H1 (cell line): ENCODE measurements around the gene B3GALT6. TPM values are rescaled to one million over a fixed set of nuclear protein-coding genes. Genes with fewer than 3 reads are reported as not detected.

Experiments used
- CTCF ChIA-PET: fragments of 300-600 bp; sonication (Branson Sonifier 250); formaldehyde crosslinking; loops from one replicate; lab custom pipeline; 2021; ENCODE audit not compliant: partially characterized antibody; lab: Charles Lee
- POLR2A ChIA-PET: fragments of 300-600 bp; sonication (Branson Sonifier 250); formaldehyde crosslinking; loops from one replicate; lab custom pipeline; 2021; ENCODE audit warnings: inconsistent platforms; ENCODE audit not compliant: partially characterized antibody; lab: Charles Lee
- DNase-seq, 2 experiments: peaks; one replicate each; pipeline versions ENCODE4 v3.0.0 to v3.0.0-alpha.2; 2010 to 2022; ENCODE audit warnings: low spot score in 2 of 2, low read depth in 1 of 2, mixed read lengths in 1 of 2
- FAIRE-seq: peaks from 2 replicates; lab custom pipeline; 2011; peaks lifted over from hg19 to GRCh38; lab: Jason Lieb, UNC
- H2AFZ ChIP-seq: 2 replicates; pipeline ENCODE4 v1.8.1; 2012; ENCODE audit warnings: low read length, inconsistent platforms
- H2AK5ac ChIP-seq: 2 replicates; pipeline ENCODE4 v1.6.1; 2013; ENCODE audit warnings: low read depth, low read length
- H2BK120ac ChIP-seq: replicated peaks from 2 replicates; pipeline ENCODE3; 2013; ENCODE audit warnings: low read depth, low read length, inconsistent platforms
- H2BK12ac ChIP-seq: 2 replicates; pipeline ENCODE4 v1.6.1; 2013; ENCODE audit warnings: low read depth, low read length
- H2BK15ac ChIP-seq: 2 replicates; pipeline ENCODE4 v1.6.1; 2013; ENCODE audit warnings: low read length
- H2BK20ac ChIP-seq: 2 replicates; pipeline ENCODE4 v1.6.1; 2013; ENCODE audit warnings: low read length
- H2BK5ac ChIP-seq: 2 replicates; pipeline ENCODE4 v1.6.1; 2013; ENCODE audit warnings: low read depth, low read length
- H3K14ac ChIP-seq: 2 replicates; pipeline ENCODE4 v1.6.1; 2013; ENCODE audit warnings: inconsistent platforms; ENCODE audit not compliant: insufficient read length
- H3K18ac ChIP-seq: 2 replicates; pipeline ENCODE4 v1.6.1; 2013; ENCODE audit warnings: low read length; ENCODE audit errors: extremely low read depth
- H3K23ac ChIP-seq: 2 replicates; pipeline ENCODE4 v1.6.1; 2013; ENCODE audit warnings: inconsistent platforms; ENCODE audit not compliant: insufficient read length
- H3K23me2 ChIP-seq: 2 replicates; pipeline ENCODE4 v1.6.1; 2013; ENCODE audit warnings: low read depth, low read length
- H3K27ac ChIP-seq: 2 replicates; pipeline ENCODE4 v1.6.1; 2011; ENCODE audit warnings: low read depth, low read length, inconsistent platforms
- H3K27me3 ChIP-seq, 4 experiments: replicated peaks in 1 of 4; 1 replicate in 1 of 4; 2 replicates in 3 of 4; pipeline versions ENCODE4 v1.6.1 to v1.8.1; 2011 to 2013; ENCODE audit warnings: low read length in 3 of 4, mild to moderate bottlenecking in 3 of 4, inconsistent platforms in 2 of 4, mixed read lengths in 2 of 4, moderate library complexity in 1 of 4; ENCODE audit not compliant: control insufficient read depth in 3 of 4, insufficient read depth in 3 of 4; ENCODE audit errors: extremely low read depth in 1 of 4
- H3K36me3 ChIP-seq, 4 experiments: 2 replicates each; pipeline versions ENCODE4 v1.6.1 to v1.8.1; 2011 to 2013; ENCODE audit warnings: mild to moderate bottlenecking in 4 of 4, low read length in 3 of 4, moderate library complexity in 2 of 4, control low read depth in 1 of 4, inconsistent platforms in 1 of 4; ENCODE audit not compliant: insufficient read depth in 4 of 4, control insufficient read depth in 2 of 4
- H3K4ac ChIP-seq: replicated peaks from 2 replicates; pipeline ENCODE3; 2013; ENCODE audit warnings: low read length, low read depth, mixed read lengths, inconsistent platforms; ENCODE audit not compliant: insufficient read length
- H3K4me1 ChIP-seq, 4 experiments: replicated peaks in 1 of 4; 1 replicate in 1 of 4; 2 replicates in 3 of 4; pipeline versions ENCODE4 v1.6.1 to v1.8.1; 2011 to 2013; ENCODE audit warnings: low read length in 3 of 4, inconsistent platforms in 2 of 4, mixed read lengths in 1 of 4; ENCODE audit not compliant: insufficient read depth in 4 of 4, control insufficient read depth in 3 of 4
- H3K4me2 ChIP-seq, 2 experiments: 2 replicates each; pipeline versions ENCODE4 v1.6.1 to v1.8.1; 2011 to 2013; ENCODE audit warnings: low read depth in 2 of 2, low read length in 2 of 2, control low read depth in 1 of 2, inconsistent platforms in 1 of 2, mild to moderate bottlenecking in 1 of 2; ENCODE audit not compliant: insufficient read depth in 1 of 2
- H3K4me3 ChIP-seq, 4 experiments: fragments of 200-600, 300-600 bp in 1 of 4; sonication (generic), shearing (Covaris generic), sonication (Bioruptor Twin) in 1 of 4; 2 replicates each; pipeline versions ENCODE4 v1.5.1 to v1.8.1; 2011 to 2016; ENCODE audit warnings: low read length in 4 of 4, low read depth in 3 of 4, control low read depth in 2 of 4, inconsistent platforms in 2 of 4, mild to moderate bottlenecking in 2 of 4, mixed read lengths in 1 of 4, moderate library complexity in 1 of 4; ENCODE audit not compliant: insufficient read depth in 2 of 4; ENCODE audit errors: extremely low read depth in 1 of 4
- H3K56ac ChIP-seq: replicated peaks from 2 replicates; pipeline ENCODE3; 2013; ENCODE audit warnings: low read depth, mild to moderate bottlenecking, mixed read lengths, low read length, inconsistent platforms; ENCODE audit not compliant: insufficient read length
- H3K79me1 ChIP-seq: 2 replicates; pipeline ENCODE4 v1.6.1; 2013; ENCODE audit warnings: low read depth, low read length, control low read depth
- H3K79me2 ChIP-seq, 2 experiments: 2 replicates each; pipeline versions ENCODE4 v1.6.1 to v1.8.1; 2012 to 2013; ENCODE audit warnings: low read length in 2 of 2, mild to moderate bottlenecking in 2 of 2, inconsistent platforms in 1 of 2; ENCODE audit not compliant: insufficient read depth in 2 of 2, control insufficient read depth in 1 of 2
- H3K9ac ChIP-seq, 4 experiments: replicated peaks in 1 of 4; 1 replicate in 1 of 4; 2 replicates in 3 of 4; pipeline versions ENCODE4 v1.6.1 to v1.8.1; 2011 to 2013; ENCODE audit warnings: low read depth in 3 of 4, low read length in 3 of 4, control low read depth in 2 of 4, mild to moderate bottlenecking in 2 of 4, moderate library complexity in 2 of 4, inconsistent platforms in 1 of 4; ENCODE audit errors: extremely low read depth in 1 of 4
- H3K9me3 ChIP-seq, 2 experiments: 2 replicates each; pipeline versions ENCODE4 v1.6.1 to v1.8.1; 2012 to 2013; ENCODE audit warnings: mild to moderate bottlenecking in 2 of 2, moderate library complexity in 2 of 2, control low read depth in 1 of 2, inconsistent platforms in 1 of 2, low read depth in 1 of 2, low read length in 1 of 2, mixed read lengths in 1 of 2; ENCODE audit not compliant: insufficient read depth in 2 of 2
- H4K20me1 ChIP-seq, 2 experiments: replicated peaks in 1 of 2; 2 replicates each; pipeline versions ENCODE3 to v1.8.1; 2011 to 2013; ENCODE audit warnings: inconsistent platforms in 2 of 2, low read length in 2 of 2, mild to moderate bottlenecking in 1 of 2; ENCODE audit not compliant: insufficient read depth in 2 of 2, control insufficient read depth in 1 of 2
- H4K5ac ChIP-seq: 2 replicates; pipeline ENCODE4 v1.6.1; 2013; ENCODE audit warnings: low read length, low read depth, mixed read lengths, inconsistent platforms; ENCODE audit not compliant: insufficient read length
- H4K8ac ChIP-seq: 2 replicates; pipeline ENCODE4 v1.8.0; 2013; ENCODE audit warnings: mild to moderate bottlenecking, moderate library complexity, low read length, inconsistent platforms; ENCODE audit not compliant: insufficient read depth; ENCODE audit errors: extremely low read depth
- H4K91ac ChIP-seq: replicated peaks from 2 replicates; pipeline ENCODE3; 2013; ENCODE audit warnings: low read length, mixed read lengths, inconsistent platforms; ENCODE audit not compliant: insufficient read length
- BCL11A ChIP-seq, 2 experiments: IDR thresholded peaks; one replicate each; pipeline ENCODE4 v1.6.1; 2011; ENCODE audit warnings: low read depth in 2 of 2, low read length in 2 of 2, mild to moderate bottlenecking in 2 of 2
- E2F6 ChIP-seq: IDR thresholded peaks from 2 replicates; pipeline ENCODE4 v1.6.1; 2012; ENCODE audit warnings: inconsistent platforms
- FOSL1 ChIP-seq: IDR thresholded peaks from 2 replicates; pipeline ENCODE4 v1.6.1; 2011; ENCODE audit warnings: mild to moderate bottlenecking, low read depth, low read length, moderate library complexity; ENCODE audit not compliant: insufficient read depth
- GABPA ChIP-seq: IDR thresholded peaks from 2 replicates; pipeline ENCODE4 v1.6.1; 2011; ENCODE audit warnings: mild to moderate bottlenecking, low read length, moderate library complexity, borderline replicate concordance; ENCODE audit not compliant: insufficient read depth
- JUND ChIP-seq: IDR thresholded peaks from 2 replicates; pipeline ENCODE4 v1.6.1; 2011; ENCODE audit warnings: mild to moderate bottlenecking, improper control_type of control experiment, low read length
- RXRA ChIP-seq: IDR thresholded peaks from 2 replicates; pipeline ENCODE4 v1.6.1; 2011; ENCODE audit warnings: low read depth, mild to moderate bottlenecking, low read length, moderate library complexity; ENCODE audit not compliant: insufficient read depth
- SAP30 ChIP-seq: fragments of 300-600 bp; sonication (generic); IDR thresholded peaks from 2 replicates; pipeline ENCODE4 v1.7.1; 2012; ENCODE audit warnings: low read length, moderate library complexity, mild to moderate bottlenecking, inconsistent platforms; ENCODE audit not compliant: insufficient read depth, insufficient replicate concordance
- TAF1 ChIP-seq: IDR thresholded peaks from 2 replicates; pipeline ENCODE4 v1.6.1; 2011; ENCODE audit warnings: mild to moderate bottlenecking, low read depth, low read length
- TCF12 ChIP-seq: IDR thresholded peaks from 2 replicates; pipeline ENCODE4 v1.6.1; 2011; ENCODE audit warnings: low read depth, mild to moderate bottlenecking, low read length
- TEAD4 ChIP-seq: IDR thresholded peaks from 2 replicates; pipeline ENCODE4 v1.6.1; 2012; ENCODE audit warnings: low read depth, low read length, inconsistent platforms, mixed read lengths
- WGBS, 2 experiments: shearing (Covaris generic) in 1 of 2; methylation state at CpG; one replicate each; pipeline versions ENCODE4 v1.1.6 to v1.1.7; 2013 to 2015; ENCODE audit warnings: low lambda C conversion rate in 2 of 2, mixed read lengths in 2 of 2, inconsistent platforms in 1 of 2, low coverage in 1 of 2, missing lambda C conversion rate in 1 of 2; ENCODE audit not compliant: insufficient replicate concordance in 2 of 2, insufficient coverage in 1 of 2, insufficient read length in 1 of 2; ENCODE audit errors: extremely low coverage in 1 of 2, missing lambda C conversion rate in 1 of 2; 5-methylcytosine and 5-hydroxymethylcytosine counted together
- polyA plus RNA-seq, 7 experiments: library from polyadenylated mRNA; depleted of rRNA in 3 of 7; stranded (reverse) in 5 of 7; unstranded in 2 of 7; fragments of >200 nt in 5 of 7; fragments of 200-250 nt in 2 of 7; gene quantifications; 1 replicate in 5 of 7; 2 replicates in 1 of 7; 4 replicates in 1 of 7; pipeline versions ENCODE4 v1.2.1 to v1.2.3, GENCODE V29; 2011 to 2013; ENCODE audit warnings: missing spikeins in 2 of 7, mixed read lengths in 2 of 7
- total RNA-seq: library from RNA; stranded (reverse); fragmentation: NEBNext Ultra II Directional; extraction: Animal tissue kit (Norgen Biotek cat#: 25700); gene quantifications from 2 replicates; pipeline ENCODE4 v1.2.1, GENCODE V29; 2021

The B3GALT6 gene
- total and polyA plus RNA-seq, 2 of the 8 experiments (the other 6 are each of a cell fraction or from before 2014, with no cell fraction given) = 18.4 to 20.4 TPM

- Histone ChIP-seq H3K23me2 (no peaks in the 10 kb centered on the region), H3K4ac (no peak overlapping the region), H3K23ac (no peak overlapping the region), H4K5ac (no peak overlapping the region), H2BK15ac (no peak overlapping the region), H2BK120ac (no peak overlapping the region), H3K27ac (no peak overlapping the region), H4K8ac (no peak overlapping the region), H4K20me1 (peaks cover 0 to 3% of the 10 kb centered on the region in 2 experiments), H2BK5ac (no peak overlapping the region), H3K14ac (no peak overlapping the region), H3K4me1 (no peaks in the 10 kb centered on the region; a peak in 1 of 7 replicates), H3K27me3 (no peaks in the 10 kb centered on the region), H3K4me3 (no peak overlapping the region), H3K4me2 (no peak overlapping the region), H2BK20ac (no peak overlapping the region), H2BK12ac (no peak overlapping the region), H3K56ac (no peak overlapping the region), H3K36me3 (no peaks in the 10 kb centered on the region), H3K79me1 (no peaks in the 10 kb centered on the region), H2AK5ac (no peak overlapping the region), H3K18ac (no peak overlapping the region), H2AFZ (no peak overlapping the region), H4K91ac (no peak overlapping the region), H3K9ac (no peak overlapping the region), H3K79me2 (no peaks in the 10 kb centered on the region), H3K9me3 (0 out of 4 replicates have a peak, but pooled peaks cover 0 to 2% of the 10 kb centered on the region in 2 experiments)
- POLR2A ChIA-PET = interaction anchor here (0.7 kb wide), 1 partner anchor 23 kb away, joined by 4 read pairs; no protein-coding TSS in a partner anchor
- TF ChIP-seq FOSL1 (no peak), TCF12 (no peak), TAF1 (no peak), BCL11A (IDR thresholded peaks at IDR 0.05; ENCODE audit: low read depth in 2 of 2, low read length in 2 of 2) (no peak), GABPA (no peak), JUND (no peak), TEAD4 (no peak), RXRA (no peak), E2F6 (no peak), SAP30 (no peak)
- FAIRE-seq (no peak), DNase-seq (no peak)
- CTCF ChIA-PET = interaction anchor here (1.1 kb wide), 1 partner anchor 208 kb away, joined by 3 read pairs; no protein-coding TSS in a partner anchor
- WGBS, 2 experiments = 91% methylated on average over 28 of the region's 33 CpGs; no CpG with 5 or more reads in 1 of the 2 experiments
Observed at GRCh38 chr1:1183833-1184775, 47.9 kb upstream of the B3GALT6 start.
